Type B pancreatic cell (in vitro differentiated cells): ENCODE measurements around the gene DENND4A. TPM values are rescaled to one million over a fixed set of nuclear protein-coding genes. Genes with fewer than 3 reads are reported as not detected.

Source experiments
- DNase-seq: peaks from one replicate; pipeline ENCODE4 v3.0.0; 2021; ENCODE audit warnings: mixed read lengths; ENCODE audit not compliant: unreplicated experiment; ENCODE audit errors: extremely low spot score
- H3K27ac Mint-ChIP-seq: 2 replicates; pipeline ENCODE4 v1.8.0; 2021; ENCODE audit warnings: mild to moderate bottlenecking, mixed read lengths
- H3K27me3 Mint-ChIP-seq: 2 replicates; pipeline ENCODE4 v1.8.0; 2021; ENCODE audit warnings: mixed read lengths
- H3K36me3 Mint-ChIP-seq: 2 replicates; pipeline ENCODE4 v1.8.0; 2021; ENCODE audit warnings: mixed read lengths
- H3K4me1 Mint-ChIP-seq: one replicate; pipeline ENCODE4 v1.8.0; 2021; ENCODE audit warnings: mixed read lengths; ENCODE audit not compliant: unreplicated experiment
- H3K4me3 Mint-ChIP-seq: 2 replicates; pipeline ENCODE4 v1.8.0; 2021; ENCODE audit warnings: mild to moderate bottlenecking, mixed read lengths
- H3K9me3 Mint-ChIP-seq: 2 replicates; pipeline ENCODE4 v1.8.0; 2021; ENCODE audit warnings: mixed read lengths
- CTCF ChIP-seq: fragments of 200-600 bp; sonication (generic); conservative IDR thresholded peaks from 2 replicates; pipeline ENCODE4 v1.5.0; 2021; ENCODE audit warnings: antibody characterized with exemption, mild to moderate bottlenecking
- total RNA-seq: library from RNA; stranded (reverse); gene quantifications from 2 replicates; pipeline ENCODE4 v1.2.1, GENCODE V29; 2021; ENCODE audit warnings: low replicate concordance

DENND4A gene
- total RNA-seq, 1 donor from 2014 or later = 13.4 TPM

DNA sequence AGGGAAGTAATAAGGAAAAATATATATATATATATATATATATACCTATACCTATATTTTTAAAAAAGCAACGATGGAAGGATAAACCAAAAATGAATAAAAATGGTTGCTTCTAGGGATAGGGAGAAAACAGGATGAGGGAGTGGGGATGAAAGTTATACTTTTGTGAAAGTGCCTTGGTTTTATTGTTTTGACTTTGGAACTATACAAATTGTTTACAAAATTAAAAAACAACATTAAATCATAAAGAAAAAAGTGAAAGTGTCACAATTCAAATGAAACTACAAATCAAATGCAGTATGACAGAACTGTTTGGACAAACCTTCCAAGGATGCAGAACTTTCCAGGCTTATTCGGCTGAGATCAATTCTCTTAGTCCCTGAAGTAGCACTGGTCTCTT lies 116.0 kb downstream of the DENND4A start:
- no peaks in the 10 kb centered on the region for H3K36me3 Mint-ChIP-seq
- no peak for DNase-seq
- no peaks in the 10 kb centered on the region for H3K9me3 Mint-ChIP-seq
- no peaks in the 10 kb centered on the region for H3K27me3 Mint-ChIP-seq
- no peak overlapping the region for H3K4me3 Mint-ChIP-seq
- H3K27ac Mint-ChIP-seq = no peak overlapping the region
- H3K4me1 Mint-ChIP-seq = no peaks in the 10 kb centered on the region
- no peak for TF ChIP-seq CTCF

- TF ChIP-seq CTCF = no peak
- H3K4me1 Mint-ChIP-seq = no peaks in the 10 kb centered on the region
Observed at GRCh38 chr15:65675551-65675950, 116.5 kb downstream of the DENND4A start.

DNA sequence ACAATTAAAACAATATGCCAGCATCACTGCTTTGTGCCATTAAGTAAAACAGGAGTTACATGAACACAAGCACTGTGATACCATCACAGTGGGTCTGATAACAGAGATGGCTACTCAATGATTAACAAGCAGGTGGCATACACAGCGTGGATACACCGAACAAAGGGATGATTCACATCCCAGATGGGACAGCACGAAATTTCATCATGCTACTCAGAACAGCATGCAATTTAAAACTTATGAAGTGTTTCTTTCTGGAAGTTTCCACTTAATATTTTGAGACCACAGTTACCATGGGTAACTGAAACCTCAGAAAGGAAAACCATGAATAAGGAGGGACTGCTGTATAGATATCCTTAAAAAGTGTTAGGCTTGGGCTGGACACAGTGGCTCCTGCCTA lies 125.8 kb downstream of the DENND4A start:
- no peaks in the 10 kb centered on the region for H3K27me3 Mint-ChIP-seq
- H3K4me3 Mint-ChIP-seq = no peak overlapping the region
- no peak for DNase-seq
- H3K4me1 Mint-ChIP-seq = no peaks in the 10 kb centered on the region
- H3K27ac Mint-ChIP-seq = no peak overlapping the region
- H3K9me3 Mint-ChIP-seq = no peaks in the 10 kb centered on the region
- TF ChIP-seq CTCF = no peak
- peaks cover 4% of the 10 kb centered on the region for H3K36me3 Mint-ChIP-seq

More at GRCh38 chr15:65675551-65675950, 116.5 kb downstream of the DENND4A start:
- H3K4me3 Mint-ChIP-seq = no peak overlapping the region
- no peaks in the 10 kb centered on the region for H3K36me3 Mint-ChIP-seq
- H3K9me3 Mint-ChIP-seq = no peaks in the 10 kb centered on the region
- H3K27ac Mint-ChIP-seq = no peak overlapping the region
- DNase-seq = no peak
- H3K27me3 Mint-ChIP-seq = no peaks in the 10 kb centered on the region

- H3K27ac Mint-ChIP-seq = no peak overlapping the region
- H3K27me3 Mint-ChIP-seq = no peaks in the 10 kb centered on the region
- H3K4me3 Mint-ChIP-seq = no peak overlapping the region
- no peaks in the 10 kb centered on the region for H3K4me1 Mint-ChIP-seq
- DNase-seq = no peak
- H3K36me3 Mint-ChIP-seq = no peaks in the 10 kb centered on the region
- no peaks in the 10 kb centered on the region for H3K9me3 Mint-ChIP-seq
- TF ChIP-seq CTCF = no peak
Observed at GRCh38 chr15:65663521-65663920, 128.6 kb downstream of the DENND4A start.

- DNase-seq = no peak
- no peak for TF ChIP-seq CTCF
- Mint-ChIP-seq H3K36me3 (no peaks in the 10 kb centered on the region), H3K27ac (no peak overlapping the region), H3K4me1 (no peaks in the 10 kb centered on the region), H3K9me3 (no peaks in the 10 kb centered on the region), H3K4me3 (no peak overlapping the region), H3K27me3 (no peaks in the 10 kb centered on the region)
Observed at GRCh38 chr15:65660927-65661326, 131.2 kb downstream of the DENND4A start.

- no peak for TF ChIP-seq CTCF
- Mint-ChIP-seq H3K9me3 (no peaks in the 10 kb centered on the region), H3K36me3 (no peaks in the 10 kb centered on the region), H3K4me1 (no peaks in the 10 kb centered on the region), H3K27me3 (no peaks in the 10 kb centered on the region), H3K27ac (no peak overlapping the region), H3K4me3 (no peak overlapping the region)
- DNase-seq = no peak
Observed at GRCh38 chr15:65659502-65660052, 132.5 kb downstream of the DENND4A start.
